Mesenteric fat pad (tissue), 1 donor: ENCODE results near the gene BLOC1S6. TPM values are rescaled to one million over a fixed set of nuclear protein-coding genes. Genes with fewer than 3 reads are reported as not detected.

Experiments
- DNase-seq: peaks from one replicate; pipeline ENCODE4 v3.0.0-alpha.2; 2020; ENCODE audit warnings: low spot score
- total RNA-seq: library from RNA; stranded (reverse); fragmentation: NEBNext Ultra II Directional; extraction: Animal tissue kit (Norgen Biotek cat#: 25700); gene quantifications from one replicate; pipeline ENCODE4 v1.2.1, GENCODE V29; 2021
- donor health status: DM: yes; HTN: yes; CAD: no.

The BLOC1S6 gene
- total RNA-seq, 1 donor from 2014 or later = 66.8 TPM

DNA sequence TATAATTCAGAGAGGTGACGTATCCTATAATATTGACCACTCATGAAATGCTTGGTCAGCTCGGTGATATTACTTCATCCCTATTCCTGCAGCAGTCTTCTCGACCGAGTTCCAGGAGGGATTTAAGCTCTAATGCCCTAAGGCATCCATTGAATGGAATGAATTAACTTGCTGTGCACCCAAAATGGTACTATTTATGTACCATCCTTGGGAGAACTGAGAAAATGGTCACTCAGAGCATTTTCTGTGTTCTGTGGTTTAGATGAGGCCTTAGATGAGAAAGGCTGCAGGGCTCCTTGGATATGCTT lies 638 bp downstream of the BLOC1S6 start:
- no peak for DNase-seq

GRCh38 chr15:45588219-45588875 lies 1.2 kb downstream of the BLOC1S6 start:
- no peak for DNase-seq

DNA sequence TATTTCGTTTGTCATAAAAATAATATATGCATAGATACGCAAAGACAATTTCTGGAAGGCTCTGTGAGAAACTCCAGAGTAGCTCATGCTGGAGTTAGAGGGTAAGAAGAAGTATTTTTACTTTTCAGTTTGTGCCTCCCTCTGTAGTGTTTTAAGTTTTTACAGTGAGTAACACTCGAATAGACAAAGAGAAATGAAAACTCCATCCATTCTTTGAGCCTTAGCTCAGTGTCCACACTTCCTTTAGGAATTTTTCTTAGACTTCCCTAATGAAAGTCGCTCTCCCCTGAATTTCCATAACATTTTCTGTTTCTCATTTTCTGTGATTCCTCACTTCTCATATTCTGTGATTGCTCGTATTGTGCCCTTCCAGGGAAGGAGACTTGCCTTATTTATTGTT lies 2.1 kb downstream of the BLOC1S6 start:
- DNase-seq = no peak

DNA sequence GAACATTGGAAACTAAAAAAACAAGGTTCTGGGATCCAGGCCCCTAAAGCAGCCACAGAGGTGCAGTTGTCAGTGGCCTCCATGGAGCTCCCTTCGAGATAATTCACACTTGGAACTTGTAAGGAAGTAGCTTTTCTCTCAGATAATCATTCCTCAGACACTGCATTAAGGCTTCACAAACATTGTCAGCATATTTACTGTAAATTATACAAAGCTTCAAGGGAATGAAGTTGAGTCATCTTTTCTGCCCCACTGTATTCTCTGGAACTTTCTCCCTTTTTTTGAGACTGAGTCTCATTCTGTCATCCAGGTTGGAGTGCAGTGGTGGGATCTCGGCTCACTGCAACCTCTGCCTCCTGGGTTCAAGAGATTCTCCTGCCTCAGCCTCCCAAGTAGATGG lies 7.1 kb downstream of the BLOC1S6 start:
- DNase-seq = no peak

- no peak for DNase-seq
These were observed 7.8 kb downstream of the BLOC1S6 start for GRCh38 chr15:45594835-45595530.

DNA sequence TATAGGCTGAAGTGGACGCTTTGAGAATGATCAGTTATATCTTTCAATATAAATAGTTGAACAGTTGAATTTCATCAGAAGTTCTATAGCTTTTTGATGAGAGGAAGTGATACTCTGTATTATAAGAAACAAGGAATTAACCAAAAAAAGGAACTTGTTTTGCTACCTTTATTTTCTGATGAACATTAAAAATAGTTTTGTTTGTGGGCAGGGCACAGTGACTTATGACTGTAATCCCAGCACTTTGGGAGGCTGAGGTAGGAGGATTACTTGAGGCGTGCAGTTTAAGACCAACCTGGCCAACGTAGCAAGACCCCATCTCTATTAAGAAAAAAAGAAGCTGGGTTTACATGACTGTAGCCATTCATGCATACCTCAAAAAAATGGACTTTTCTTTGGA lies 16.7 kb downstream of the BLOC1S6 start:
- DNase-seq = no peak

DNA sequence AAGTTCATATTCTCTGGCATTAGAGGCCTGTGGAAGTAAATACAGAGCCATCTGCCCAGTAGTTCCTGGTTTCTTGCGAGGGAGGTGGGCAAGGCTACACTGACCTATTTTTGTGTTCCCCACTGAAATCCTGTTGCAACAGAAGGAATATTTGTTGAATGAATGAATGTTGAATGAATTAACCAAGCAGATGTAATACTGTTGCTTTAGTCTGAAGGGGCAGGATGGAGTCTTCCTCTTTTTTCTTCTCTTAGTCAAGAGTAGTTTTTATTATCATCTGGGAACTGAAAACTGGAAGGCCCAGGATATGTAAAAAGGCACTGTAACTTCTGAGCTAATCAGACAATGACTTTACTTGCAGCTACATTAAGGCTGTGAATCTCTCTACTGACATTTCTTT lies 17.1 kb downstream of the BLOC1S6 start:
- DNase-seq = no peak

DNA sequence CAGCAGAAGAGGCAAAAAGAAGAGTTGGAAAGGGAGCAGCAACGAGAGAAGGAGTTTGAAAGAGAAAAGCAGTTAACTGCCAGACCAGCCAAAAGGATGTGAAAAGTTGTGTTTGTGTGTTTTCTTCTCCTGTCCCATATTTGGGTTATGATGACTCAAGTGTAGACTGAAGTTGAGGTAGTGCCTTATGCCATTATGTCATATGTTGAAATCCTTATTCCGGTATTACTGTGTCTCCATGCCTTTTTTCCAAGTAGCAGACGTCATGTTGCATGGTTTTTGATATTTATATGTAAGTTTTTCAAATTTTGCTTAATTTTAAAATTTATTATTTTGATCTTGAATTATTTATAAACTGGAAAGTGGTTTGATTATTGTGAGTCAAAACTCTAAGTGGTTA lies 19.2 kb downstream of the BLOC1S6 start:
- DNase-seq = no peak

DNA sequence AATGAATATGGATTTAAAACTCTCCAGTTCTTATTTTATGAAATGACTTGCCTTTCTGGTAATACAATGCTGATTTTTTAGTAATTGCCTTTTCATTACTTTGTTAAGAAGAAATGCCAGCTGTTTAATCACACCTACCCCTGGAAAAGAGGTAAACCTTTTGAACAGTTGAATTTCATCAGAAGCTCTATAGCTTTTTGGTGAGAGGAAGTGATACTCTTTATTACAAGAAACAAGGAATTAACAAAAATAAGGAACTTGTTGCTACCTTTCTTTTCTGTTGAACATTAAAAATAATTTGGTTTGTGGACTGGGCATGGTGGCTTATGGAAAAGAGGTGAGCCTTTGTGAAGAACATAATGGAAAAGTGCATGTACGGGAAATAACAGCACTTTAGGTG lies 19.7 kb downstream of the BLOC1S6 start:
- DNase-seq = no peak

DNA sequence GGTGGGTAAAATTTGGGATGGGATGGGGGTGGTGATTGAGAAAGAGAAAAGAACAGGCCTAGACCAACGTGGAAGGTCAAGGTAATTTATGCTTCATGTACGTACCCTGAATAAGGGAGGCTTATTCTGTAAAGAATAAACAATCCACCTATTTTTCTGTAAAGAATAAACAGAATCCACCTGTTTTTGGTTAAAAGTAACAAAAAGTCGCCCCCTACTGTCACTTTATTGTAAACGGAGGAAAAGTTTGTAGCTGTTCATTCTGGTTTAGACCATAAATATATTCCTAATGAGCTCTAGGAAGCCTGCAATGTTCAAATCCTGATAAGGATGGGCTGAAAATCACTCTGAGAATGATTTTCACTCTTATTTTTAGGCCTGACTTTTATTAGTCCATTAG lies 24.1 kb downstream of the BLOC1S6 start:
- DNase-seq = no peak

DNA sequence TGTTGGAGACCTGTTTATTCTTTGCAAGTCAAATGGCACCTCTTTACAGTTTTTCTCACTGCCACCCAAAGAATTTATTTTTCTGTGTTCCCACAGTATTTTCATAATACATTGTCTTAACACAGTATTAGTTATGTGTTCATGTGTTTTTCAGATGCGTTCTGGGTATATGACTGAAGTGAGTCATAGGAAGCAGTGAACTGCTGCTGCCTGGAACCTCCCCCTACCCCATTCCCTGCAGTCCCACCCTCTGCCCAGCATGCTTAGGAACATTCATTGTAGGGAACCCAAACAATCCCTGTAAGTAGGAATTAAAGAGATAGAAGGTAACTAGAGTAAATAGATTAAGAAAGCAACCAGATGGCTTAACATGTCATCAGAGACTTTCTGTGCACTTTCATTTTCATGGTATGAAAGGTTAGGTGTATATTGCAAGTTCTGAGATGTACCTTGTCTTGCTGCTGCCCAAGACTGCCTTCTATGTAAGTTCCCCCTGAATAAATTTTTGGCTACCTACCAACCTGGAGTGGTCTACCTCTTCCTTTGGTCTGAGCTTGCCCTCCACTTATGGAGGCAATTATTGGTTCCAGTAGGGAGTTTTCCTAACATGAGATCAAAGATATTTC lies 25.7 kb downstream of the BLOC1S6 start:
- DNase-seq = no peak

DNA sequence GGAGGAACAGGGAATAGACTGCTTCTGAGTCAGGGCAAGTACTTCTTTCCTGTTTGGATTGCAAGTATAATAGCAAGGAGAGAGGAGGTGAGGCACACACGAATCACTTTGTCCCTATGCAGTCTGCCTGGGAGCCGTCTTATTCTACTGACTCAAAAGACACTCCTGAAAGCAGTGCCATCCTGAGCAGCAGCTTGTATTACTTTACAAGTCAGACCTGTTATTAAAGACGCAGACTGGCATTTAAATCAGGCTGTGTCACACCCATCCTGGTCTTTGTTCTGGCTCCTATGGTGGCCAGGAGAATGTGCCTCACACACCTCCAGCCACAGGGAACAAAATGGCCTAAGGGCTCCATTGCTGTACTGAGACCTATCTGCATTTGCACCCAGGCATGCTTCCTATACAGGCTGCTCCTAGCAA lies 29.7 kb downstream of the BLOC1S6 start:
- DNase-seq = no peak

DNA sequence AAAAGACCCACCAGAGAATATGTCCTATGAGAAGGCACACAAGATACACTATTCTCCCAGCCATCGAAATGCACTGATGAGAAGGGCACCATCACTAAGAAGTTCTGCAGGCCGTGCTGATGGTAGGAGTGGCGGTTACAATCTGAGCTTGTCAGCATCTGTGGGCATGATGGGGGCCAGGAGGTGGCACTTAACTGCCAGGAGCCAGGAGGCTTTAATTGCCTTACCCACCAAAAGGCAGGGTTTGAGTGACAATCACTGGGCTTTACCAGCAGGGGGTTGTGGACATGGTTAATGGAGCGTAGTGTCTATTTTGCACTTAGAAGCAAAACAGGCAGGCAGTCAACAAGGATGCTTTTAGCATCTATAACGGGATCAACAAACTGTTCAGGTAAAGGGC lies 31.6 kb downstream of the BLOC1S6 start:
- no peak for DNase-seq

DNA sequence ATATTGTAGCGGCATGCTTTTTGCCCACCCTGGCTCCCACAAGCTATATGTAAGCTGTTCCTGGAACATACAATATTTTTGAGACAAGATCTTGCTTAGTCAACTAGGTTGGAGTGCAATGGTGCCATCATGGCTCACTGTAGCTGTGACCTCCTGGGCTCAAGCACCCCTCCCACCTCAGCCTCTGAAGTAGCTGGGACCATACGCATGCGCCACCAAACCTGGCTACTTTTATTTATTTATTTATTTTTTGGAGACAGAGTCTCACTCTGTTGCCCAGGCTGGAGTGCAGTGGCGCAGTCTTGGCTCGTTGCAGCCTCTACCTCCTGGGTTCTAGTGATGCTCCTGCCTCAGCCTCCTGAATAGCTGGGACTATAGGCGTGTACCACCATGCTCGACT lies 41.0 kb downstream of the BLOC1S6 start:
- DNase-seq = no peak

- DNase-seq = no peak
These were observed 43.9 kb downstream of the BLOC1S6 start for GRCh38 chr15:45630917-45631691.

- DNase-seq = no peak
These were observed 44.6 kb downstream of the BLOC1S6 start for GRCh38 chr15:45631776-45632175.

- peak; percentile 94 for DNase-seq
These were observed 47.4 kb downstream of the BLOC1S6 start, which contains the start of gene SQOR for GRCh38 chr15:45634432-45635190. SQOR (plus strand) TSS chr15:45635029; CDS start chr15:45658924, 23,895 bp downstream.

- DNase-seq = peak; percentile 90
These were observed 48.0 kb downstream of the BLOC1S6 start for GRCh38 chr15:45635191-45635638.

DNA sequence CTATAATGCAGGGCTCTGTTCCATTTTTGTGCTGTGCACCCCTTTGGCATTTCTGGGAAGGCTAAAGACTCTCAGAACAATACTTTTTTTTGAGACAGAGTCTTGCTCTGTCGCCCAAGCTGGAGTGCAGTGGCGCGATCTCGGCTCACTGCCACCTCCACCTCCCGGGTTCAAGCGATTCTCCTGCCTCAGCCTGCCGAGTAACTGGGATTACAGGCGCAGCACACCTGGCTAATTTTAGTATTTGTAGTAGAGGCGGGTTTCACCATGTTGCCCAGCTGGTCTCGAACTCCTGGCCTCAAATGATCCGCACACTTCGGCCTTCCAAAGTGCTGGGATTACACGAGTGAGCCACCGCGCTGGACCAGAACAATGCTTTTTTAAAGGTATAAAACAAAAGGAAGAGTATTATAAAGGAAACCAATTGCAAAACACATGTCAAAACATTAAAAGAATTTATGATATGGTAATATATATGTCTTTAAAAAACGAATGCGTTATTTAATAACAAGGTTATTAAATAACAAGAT lies 48.6 kb downstream of the BLOC1S6 start:
- DNase-seq = no peak

- DNase-seq = no peak
These were observed 50.0 kb downstream of the BLOC1S6 start for GRCh38 chr15:45637141-45637540.

GRCh38 chr15:45637552-45638033 lies 50.4 kb downstream of the BLOC1S6 start:
- DNase-seq = no peak
